Mucosa of stomach (tissue), 1 donor: Measurements from ENCODE around the gene ZBTB49.
"Not testable (repeated sequence)": the region's sequence is repeated elsewhere in the genome, so short reads cannot be mapped to it uniquely, and the experiment has no call there.

Source experiments
- H3K27me3 ChIP-seq: one replicate; pipeline ENCODE4 v1.7.0; 2013; ENCODE audit warnings: mild to moderate bottlenecking, low read length; ENCODE audit not compliant: control insufficient read depth, insufficient read depth
- H3K36me3 ChIP-seq: one replicate; pipeline ENCODE4 v1.7.0; 2013; ENCODE audit warnings: low read length; ENCODE audit not compliant: control insufficient read depth, insufficient read depth
- H3K4me1 ChIP-seq: one replicate; pipeline ENCODE4 v1.7.0; 2013; ENCODE audit warnings: mild to moderate bottlenecking, low read length; ENCODE audit not compliant: control insufficient read depth, insufficient read depth
- H3K4me3 ChIP-seq: one replicate; pipeline ENCODE4 v1.7.0; 2013; ENCODE audit warnings: low read length
- H3K9ac ChIP-seq: one replicate; pipeline ENCODE4 v1.7.0; 2013; ENCODE audit warnings: mild to moderate bottlenecking, low read length, moderate library complexity
- H3K9me3 ChIP-seq: one replicate; pipeline ENCODE4 v1.7.0; 2013; ENCODE audit warnings: mild to moderate bottlenecking, low read length, moderate library complexity; ENCODE audit not compliant: control insufficient read depth
- donor health status: Pancreatic carcinoma.

ZBTB49 gene, protein sequence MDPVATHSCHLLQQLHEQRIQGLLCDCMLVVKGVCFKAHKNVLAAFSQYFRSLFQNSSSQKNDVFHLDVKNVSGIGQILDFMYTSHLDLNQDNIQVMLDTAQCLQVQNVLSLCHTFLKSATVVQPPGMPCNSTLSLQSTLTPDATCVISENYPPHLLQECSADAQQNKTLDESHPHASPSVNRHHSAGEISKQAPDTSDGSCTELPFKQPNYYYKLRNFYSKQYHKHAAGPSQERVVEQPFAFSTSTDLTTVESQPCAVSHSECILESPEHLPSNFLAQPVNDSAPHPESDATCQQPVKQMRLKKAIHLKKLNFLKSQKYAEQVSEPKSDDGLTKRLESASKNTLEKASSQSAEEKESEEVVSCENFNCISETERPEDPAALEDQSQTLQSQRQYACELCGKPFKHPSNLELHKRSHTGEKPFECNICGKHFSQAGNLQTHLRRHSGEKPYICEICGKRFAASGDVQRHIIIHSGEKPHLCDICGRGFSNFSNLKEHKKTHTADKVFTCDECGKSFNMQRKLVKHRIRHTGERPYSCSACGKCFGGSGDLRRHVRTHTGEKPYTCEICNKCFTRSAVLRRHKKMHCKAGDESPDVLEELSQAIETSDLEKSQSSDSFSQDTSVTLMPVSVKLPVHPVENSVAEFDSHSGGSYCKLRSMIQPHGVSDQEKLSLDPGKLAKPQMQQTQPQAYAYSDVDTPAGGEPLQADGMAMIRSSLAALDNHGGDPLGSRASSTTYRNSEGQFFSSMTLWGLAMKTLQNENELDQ

DNA sequence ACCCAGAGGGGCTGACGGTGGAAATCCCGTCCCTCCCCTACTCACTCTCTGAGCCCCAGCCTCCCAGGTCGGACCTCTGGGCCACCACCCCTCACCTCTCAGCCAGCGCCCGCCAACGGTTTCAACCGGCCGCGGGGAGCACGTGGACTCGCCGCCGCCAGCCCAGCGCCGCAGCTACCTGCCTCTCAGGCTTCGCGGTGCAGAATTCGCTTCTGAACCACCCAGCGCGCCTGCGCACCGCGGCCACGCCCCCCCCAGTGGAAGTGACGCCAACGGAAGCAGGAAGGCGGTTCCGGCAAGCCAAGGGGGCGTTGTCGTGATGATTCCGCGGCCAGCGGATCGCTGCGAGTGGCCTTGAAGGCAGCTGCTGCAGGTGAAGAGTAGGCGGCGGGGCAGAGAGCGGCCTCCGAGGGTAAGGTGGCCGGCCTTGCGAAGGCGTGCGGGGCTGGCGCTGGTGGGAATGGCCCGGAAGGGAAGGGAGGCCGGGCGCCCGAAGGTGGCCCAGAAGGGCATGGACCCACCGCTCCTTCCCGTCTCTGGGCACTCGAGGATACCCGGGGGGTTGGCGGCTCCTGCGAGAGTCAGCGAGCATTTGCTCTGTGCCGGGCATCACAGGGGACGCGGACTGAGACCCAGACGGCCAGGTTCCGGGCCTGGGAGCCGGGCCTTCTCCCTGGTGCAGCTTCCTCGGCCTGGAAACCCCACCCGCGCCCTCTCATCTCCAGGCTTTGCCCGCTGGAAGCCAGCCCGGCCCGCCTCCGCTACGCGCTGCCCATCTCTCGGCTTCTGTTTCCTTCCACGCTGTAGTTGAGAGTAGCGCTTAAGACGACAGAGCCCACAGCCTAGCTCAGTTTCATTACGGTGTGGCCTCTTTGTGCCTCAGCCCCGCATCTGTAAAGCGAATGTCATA, at the start of gene ZBTB49, which contains the start of gene LYAR:
TSS of gene ZBTB49 (plus strand) at position 311 of the 910 bp plus-strand sequence. CDS start 9,695 bp downstream, outside the sequence.
TSS of gene LYAR (minus strand) at position 214 of the 910 bp plus-strand sequence. CDS start 6,412 bp downstream, outside the sequence.
- peak within 1 kb of the TSS; percentile 66 for H3K9ac ChIP-seq
- H3K27me3 ChIP-seq = no peaks in the 10 kb centered on the region
- H3K36me3 ChIP-seq = no peaks in the 10 kb centered on the region
- peak within 1 kb of the TSS; percentile 71 for H3K4me3 ChIP-seq
- H3K4me1 ChIP-seq = peaks cover 10% of the 10 kb centered on the region
- no peaks in the 10 kb centered on the region for H3K9me3 ChIP-seq

DNA sequence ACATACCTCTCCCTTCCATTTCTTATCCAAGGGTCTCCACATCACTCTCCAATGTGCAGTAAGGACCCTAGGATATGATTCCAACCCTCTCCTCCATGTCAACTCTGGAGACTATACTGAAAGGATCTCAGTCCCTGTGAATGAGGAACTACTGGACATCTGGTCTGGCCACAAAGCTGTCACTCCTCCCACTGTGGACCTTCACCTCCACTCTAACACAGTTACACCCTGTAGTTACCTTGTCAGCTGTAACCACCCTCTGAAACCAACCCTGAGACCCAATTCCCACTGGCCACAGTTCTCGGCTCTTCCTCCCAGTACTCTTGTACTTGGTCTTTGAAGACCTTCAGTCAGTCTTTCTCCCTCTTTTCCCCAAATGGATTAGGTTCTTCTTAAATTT, 44.9 kb upstream of the ZBTB49 start:
- no peaks in the 10 kb centered on the region for H3K36me3 ChIP-seq
- no peak overlapping the region for H3K4me3 ChIP-seq
- no peaks in the 10 kb centered on the region for H3K9me3 ChIP-seq
- H3K9ac ChIP-seq = no peak overlapping the region
- peaks cover 12% of the 10 kb centered on the region for H3K4me1 ChIP-seq
- no peaks in the 10 kb centered on the region for H3K27me3 ChIP-seq

DNA sequence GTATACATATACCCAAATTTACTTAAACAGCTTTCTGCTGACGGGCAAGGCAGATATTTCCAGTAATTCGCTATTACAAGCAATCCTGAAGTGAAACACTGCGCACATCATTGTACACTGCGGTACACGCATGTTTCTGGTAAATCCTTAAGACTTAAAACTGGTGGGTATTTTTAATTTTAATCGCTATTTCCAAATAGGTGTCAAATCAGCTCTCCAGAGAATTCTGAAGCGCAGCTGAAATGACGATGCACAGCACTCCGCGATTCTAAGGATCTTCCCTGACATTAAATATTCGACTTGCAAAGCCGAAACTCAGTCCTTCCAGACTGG, 42.4 kb upstream of the ZBTB49 start:
- Histone ChIP-seq H3K36me3 (no peaks in the 10 kb centered on the region), H3K4me3 (peak overlapping the region; percentile 94), H3K9me3 (no peaks in the 10 kb centered on the region), H3K27me3 (no peaks in the 10 kb centered on the region), H3K9ac (peak overlapping the region; percentile 94), H3K4me1 (peaks cover 12% of the 10 kb centered on the region)

DNA sequence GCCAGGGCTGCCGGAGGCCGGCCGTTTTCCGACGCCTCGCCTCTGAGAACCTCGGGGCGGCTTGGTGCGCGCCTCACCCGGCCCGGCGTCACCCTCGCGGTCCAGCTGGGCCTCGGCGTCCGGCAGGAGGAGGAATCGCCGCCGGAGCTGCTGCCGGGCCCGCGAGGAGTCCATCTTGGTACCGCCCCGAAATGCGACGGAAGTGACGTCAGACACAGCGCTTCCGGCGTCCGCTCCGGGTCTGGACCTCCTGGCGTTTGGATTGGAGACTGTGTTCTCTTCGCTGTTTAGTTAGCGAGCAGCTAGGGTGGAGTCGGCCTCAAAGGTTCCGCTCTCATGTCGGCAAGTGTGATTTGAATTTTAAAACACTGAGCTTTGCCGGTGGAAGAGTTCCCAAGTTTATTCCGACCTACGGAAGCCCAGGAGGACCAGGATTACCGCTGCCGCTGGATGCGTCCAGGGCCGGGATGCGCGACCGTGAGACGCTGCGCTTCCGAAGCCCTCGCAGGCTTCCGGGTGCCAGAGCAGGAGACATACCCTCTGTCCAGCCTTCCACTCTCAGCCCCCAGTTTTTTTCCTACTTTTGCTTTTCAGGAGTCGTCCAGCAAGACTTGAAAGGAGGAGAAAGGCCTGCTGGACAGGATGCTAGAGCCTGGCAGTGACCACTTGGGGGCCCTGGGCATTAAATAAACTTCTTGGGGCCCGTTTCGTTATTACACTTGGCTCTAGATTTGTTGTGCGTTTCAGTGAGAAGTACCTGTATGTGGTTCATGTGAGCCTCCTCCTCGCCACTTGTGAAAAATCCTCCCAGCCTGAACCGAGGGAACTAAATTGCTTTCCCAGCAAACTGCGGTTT, 41.8 kb upstream of the ZBTB49 start, which contains the start of gene TMEM128:
TSS of gene TMEM128 (minus strand) at position 195 of the 856 bp plus-strand sequence. CDS start at position 174, 21 bp downstream.
- Histone ChIP-seq H3K9ac (peak within 1 kb of the TSS; percentile 94), H3K9me3 (no peaks in the 10 kb centered on the region), H3K27me3 (no peaks in the 10 kb centered on the region), H3K4me3 (peak within 1 kb of the TSS; percentile 94), H3K36me3 (no peaks in the 10 kb centered on the region), H3K4me1 (peaks cover 12% of the 10 kb centered on the region)

DNA sequence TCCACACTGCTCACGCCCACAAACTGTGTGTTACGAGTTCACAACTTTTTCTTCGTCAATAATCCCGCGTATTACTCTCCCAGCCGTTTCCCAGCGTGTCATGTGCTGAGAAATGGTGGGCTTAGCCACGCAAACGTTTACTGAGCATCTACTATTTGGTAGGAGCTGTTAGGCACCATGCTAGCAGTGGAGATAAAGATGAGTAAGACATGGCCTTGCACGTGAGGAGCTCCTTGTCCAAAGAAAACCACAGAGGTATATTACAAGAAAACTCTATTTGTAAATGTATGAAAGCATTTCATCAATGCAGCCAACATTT, 41.2 kb upstream of the ZBTB49 start:
- Histone ChIP-seq H3K9me3 (no peaks in the 10 kb centered on the region), H3K4me3 (peak overlapping the region; percentile 94), H3K36me3 (no peaks in the 10 kb centered on the region), H3K9ac (peak overlapping the region; percentile 94), H3K27me3 (no peaks in the 10 kb centered on the region), H3K4me1 (peaks cover 12% of the 10 kb centered on the region)

DNA sequence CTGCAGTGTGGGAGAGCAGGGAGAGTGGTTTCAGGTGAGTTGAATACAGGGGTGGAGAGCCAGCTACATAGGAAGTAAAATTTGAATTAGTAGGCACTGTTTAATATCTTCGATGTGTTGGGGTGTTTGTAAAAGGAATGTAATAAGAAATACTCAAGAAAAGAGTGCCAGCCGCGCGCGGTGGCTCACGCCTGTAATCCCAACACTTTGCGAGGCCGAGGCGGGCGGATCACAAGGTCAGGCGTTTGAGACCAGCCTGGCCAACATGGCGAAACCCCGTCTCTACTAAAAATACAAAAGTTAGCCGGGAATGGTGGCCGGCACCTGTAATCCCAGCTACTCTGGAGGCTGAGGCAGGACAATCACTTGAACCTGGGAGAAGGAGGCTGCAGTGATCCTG, 40.7 kb upstream of the ZBTB49 start:
- not testable (repeated sequence) for H3K9me3 ChIP-seq, H3K36me3 ChIP-seq, H3K27me3 ChIP-seq, H3K4me3 ChIP-seq, H3K9ac ChIP-seq
- H3K4me1 ChIP-seq = peaks cover 12% of the 10 kb centered on the region

DNA sequence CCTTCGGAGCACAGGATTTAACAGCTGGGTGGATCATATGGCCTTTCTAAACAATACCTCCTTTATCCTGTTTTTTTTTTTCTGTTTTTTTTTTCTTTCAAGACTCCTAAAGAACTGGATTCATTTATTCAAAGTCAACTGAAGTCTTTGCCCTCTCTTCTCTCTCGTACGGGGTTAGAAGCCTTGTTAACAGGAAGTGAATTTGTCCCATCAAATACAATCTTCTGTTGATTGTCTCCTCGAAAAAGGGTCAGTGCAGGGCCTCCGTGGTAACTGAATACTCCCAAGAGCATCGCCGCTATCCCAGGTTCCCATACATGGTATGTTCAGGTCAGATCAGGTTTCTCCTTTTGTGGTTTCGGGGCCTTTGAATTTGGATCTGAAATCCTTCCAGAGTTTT, 40.2 kb upstream of the ZBTB49 start:
- H3K9me3 ChIP-seq = no peaks in the 10 kb centered on the region
- no peaks in the 10 kb centered on the region for H3K36me3 ChIP-seq
- no peak overlapping the region for H3K4me3 ChIP-seq
- no peak overlapping the region for H3K9ac ChIP-seq
- H3K4me1 ChIP-seq = peaks cover 12% of the 10 kb centered on the region
- no peaks in the 10 kb centered on the region for H3K27me3 ChIP-seq

DNA sequence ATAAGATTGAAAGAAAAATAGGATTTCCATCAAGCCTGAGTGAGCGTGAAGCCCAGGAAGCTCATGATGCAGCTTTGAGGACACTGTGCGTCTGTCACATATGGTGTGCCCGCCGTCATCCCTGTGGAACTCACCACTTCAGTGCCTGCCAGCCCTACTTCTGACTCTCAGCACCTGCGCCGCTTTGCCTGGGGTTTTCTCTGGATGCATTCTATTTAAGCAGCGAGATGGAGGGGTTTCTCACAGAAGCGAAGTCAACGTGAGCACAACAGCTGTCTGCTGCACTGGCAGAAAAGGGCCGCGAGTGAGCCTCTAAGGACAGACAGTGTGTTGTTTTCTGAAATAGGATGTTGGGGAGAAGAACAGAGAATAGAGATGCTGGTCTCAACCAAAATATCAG, 35.9 kb upstream of the ZBTB49 start:
- Histone ChIP-seq H3K4me3 (no peak overlapping the region), H3K27me3 (no peaks in the 10 kb centered on the region), H3K4me1 (peaks cover 3% of the 10 kb centered on the region), H3K9me3 (no peaks in the 10 kb centered on the region), H3K36me3 (no peaks in the 10 kb centered on the region), H3K9ac (no peak overlapping the region)

DNA sequence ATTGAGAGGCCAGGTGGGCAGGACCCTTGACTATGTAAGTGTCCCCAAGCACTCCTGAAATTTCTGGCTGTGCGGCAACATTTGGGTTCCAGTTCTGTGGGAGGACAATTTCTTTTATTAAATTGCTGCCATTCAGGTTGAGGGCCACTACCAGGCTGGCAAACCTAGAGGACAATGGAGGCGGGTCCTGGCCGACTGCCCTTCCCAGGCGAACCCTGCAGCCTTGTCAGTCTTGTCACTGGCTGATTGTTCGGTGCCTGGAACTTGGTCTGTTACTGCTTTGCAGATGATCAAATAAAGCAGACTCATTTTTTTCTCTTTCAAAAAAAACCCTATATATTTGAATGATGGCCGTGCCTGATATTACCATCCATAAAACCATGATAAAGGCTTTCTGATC, 35.4 kb upstream of the ZBTB49 start:
- Histone ChIP-seq H3K9ac (no peak overlapping the region), H3K36me3 (no peaks in the 10 kb centered on the region), H3K27me3 (no peaks in the 10 kb centered on the region), H3K4me3 (no peak overlapping the region), H3K4me1 (peaks cover 7% of the 10 kb centered on the region), H3K9me3 (no peaks in the 10 kb centered on the region)

DNA sequence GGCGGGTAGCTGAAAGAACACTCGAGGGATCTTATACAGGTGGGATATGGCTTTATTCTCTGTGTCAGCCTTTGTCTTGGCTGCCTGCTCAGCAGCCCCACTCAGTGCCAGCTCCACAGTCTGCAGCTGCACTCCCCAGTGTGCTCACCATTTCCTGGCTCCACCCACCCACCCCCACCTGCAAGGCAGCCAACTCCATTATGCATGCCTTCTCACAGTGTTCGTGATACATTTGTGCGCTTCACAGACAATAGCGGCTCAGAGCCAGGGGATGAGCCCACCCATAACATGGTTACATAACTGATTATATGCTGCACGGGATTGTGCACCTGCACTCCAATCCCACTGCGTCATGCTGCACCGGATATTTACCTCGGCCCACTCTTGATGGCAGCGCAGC, 33.3 kb upstream of the ZBTB49 start:
- Histone ChIP-seq H3K4me3 (no peak overlapping the region), H3K4me1 (peaks cover 7% of the 10 kb centered on the region), H3K36me3 (no peaks in the 10 kb centered on the region)

DNA sequence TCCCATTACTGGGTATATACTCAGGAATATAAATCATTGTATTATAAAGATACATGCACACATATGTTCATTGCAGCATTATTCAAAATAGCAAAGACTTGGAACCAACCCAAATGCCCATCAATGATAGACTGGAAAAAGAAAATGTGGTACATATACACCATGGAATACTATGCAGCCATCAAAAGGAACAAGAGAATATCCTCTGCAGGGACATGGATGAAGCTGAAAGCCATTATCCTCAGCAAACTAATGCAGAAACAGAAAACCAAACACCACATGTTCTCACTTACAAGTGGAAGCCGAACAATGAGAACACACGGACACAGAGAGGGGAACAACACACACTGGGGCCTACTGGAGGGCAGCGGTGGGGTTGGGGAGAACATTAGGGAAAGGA, 32.3 kb upstream of the ZBTB49 start:
- not testable (repeated sequence) for H3K4me3 ChIP-seq, H3K9ac ChIP-seq, H3K9me3 ChIP-seq, H3K27me3 ChIP-seq, H3K36me3 ChIP-seq, H3K4me1 ChIP-seq

More for the DNA sequence above, 33.3 kb upstream of the ZBTB49 start:
- Histone ChIP-seq H3K9me3 (no peaks in the 10 kb centered on the region), H3K9ac (no peak overlapping the region), H3K27me3 (no peaks in the 10 kb centered on the region)
